Activated CD4-positive, alpha-beta T cell treated with anti-CD3 and anti-CD28 coated beads for 36 hours (primary cell): Measurements from ENCODE around the gene CHMP4B. TPM values are rescaled to one million over a fixed set of nuclear protein-coding genes. Genes with fewer than 3 reads are reported as not detected.
A peak's percentile ranks its signal among the peaks of the same experiment; 100 is the strongest.

ENCODE experiments used
- ATAC-seq: fragments of 200-7000 bp; cut with Tn5 transposase; one replicate; pipeline ENCODE4 v1.10.0; 2021; ENCODE audit warnings: mild to moderate bottlenecking, moderate library complexity
- CTCF ChIA-PET: fragments of 350-600 bp; sonication (Branson Sonifier 250); formaldehyde crosslinking; loops from one replicate; lab custom pipeline; 2021; ENCODE audit warnings: antibody characterized with exemption; lab: Charles Lee
- POLR2A ChIA-PET: fragments of 350-600 bp; sonication (Branson Sonifier 250); formaldehyde crosslinking; loops from one replicate; lab custom pipeline; 2021; ENCODE audit warnings: antibody characterized with exemption, inconsistent platforms; lab: Charles Lee
- DNase-seq: peaks from one replicate; pipeline ENCODE4 v3.0.0-alpha.2; 2020
- H3K27ac Mint-ChIP-seq: one replicate; pipeline ENCODE4 v1.8.0; 2021; ENCODE audit warnings: mixed read lengths
- H3K27me3 Mint-ChIP-seq: one replicate; pipeline ENCODE4 v1.8.0; 2021; ENCODE audit warnings: mixed read lengths
- H3K36me3 Mint-ChIP-seq: one replicate; pipeline ENCODE4 v1.8.0; 2021; ENCODE audit warnings: low read depth, mixed read lengths
- H3K4me1 Mint-ChIP-seq: one replicate; pipeline ENCODE4 v1.8.0; 2021; ENCODE audit warnings: mixed read lengths
- H3K4me3 Mint-ChIP-seq: one replicate; pipeline ENCODE4 v1.8.0; 2021; ENCODE audit warnings: mild to moderate bottlenecking, moderate library complexity, mixed read lengths
- H3K9me3 Mint-ChIP-seq: one replicate; pipeline ENCODE4 v1.8.0; 2021; ENCODE audit warnings: low read depth, mixed read lengths
- intact Hi-C, 2 experiments: fragments of 100-400 bp; cut with DNase I in 1 of 2; cut with micrococcal nuclease in 1 of 2; formaldehyde crosslinking; loops; one replicate each; pipeline versions ENCODE4 v1.14.2 to v1.15.1; 2022 to 2024; cut with DNase I, micrococcal nuclease
- total RNA-seq, 2 experiments: library from RNA; stranded (reverse); gene quantifications; one replicate each; pipeline ENCODE4 v1.2.3, GENCODE V29; 2021

The CHMP4B gene, protein sequence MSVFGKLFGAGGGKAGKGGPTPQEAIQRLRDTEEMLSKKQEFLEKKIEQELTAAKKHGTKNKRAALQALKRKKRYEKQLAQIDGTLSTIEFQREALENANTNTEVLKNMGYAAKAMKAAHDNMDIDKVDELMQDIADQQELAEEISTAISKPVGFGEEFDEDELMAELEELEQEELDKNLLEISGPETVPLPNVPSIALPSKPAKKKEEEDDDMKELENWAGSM
- total RNA-seq, result 10 to 100 TPM; 86.0 to 94.1 TPM

DNA sequence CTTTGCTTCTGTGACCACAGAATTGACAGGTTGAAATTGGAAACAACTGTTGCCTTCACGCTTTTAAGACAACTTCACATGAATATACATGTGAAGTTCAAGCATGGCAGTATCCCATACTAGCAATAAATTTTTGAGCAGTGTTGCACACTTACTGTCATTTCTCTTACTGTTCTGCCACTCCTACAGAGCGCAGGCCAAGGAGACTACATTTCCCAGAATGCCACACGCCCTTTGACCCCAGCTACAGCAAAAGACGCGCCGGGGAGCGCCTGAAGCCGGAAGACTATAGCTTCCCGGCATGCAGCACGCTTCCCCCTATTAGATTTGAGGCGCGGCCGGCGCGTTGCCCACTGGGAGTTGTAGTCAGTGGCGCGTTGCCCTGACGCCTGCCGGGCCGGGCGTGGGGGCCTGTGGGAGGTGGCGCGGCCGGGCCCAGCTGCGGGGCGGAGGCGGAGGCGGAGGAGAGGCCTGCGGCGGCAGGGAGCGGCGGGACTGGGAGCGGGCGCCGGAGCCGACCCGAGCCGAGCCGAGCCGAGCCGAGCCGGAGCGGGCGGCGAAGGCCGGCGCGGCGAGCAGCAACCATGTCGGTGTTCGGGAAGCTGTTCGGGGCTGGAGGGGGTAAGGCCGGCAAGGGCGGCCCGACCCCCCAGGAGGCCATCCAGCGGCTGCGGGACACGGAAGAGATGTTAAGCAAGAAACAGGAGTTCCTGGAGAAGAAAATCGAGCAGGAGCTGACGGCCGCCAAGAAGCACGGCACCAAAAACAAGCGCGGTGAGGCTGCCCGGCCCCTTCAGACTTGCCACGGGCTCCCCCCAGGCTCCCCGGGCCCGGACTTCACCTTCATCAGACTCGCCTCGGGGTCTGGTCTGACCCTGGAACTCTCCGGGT lies at the start of gene CHMP4B:
Gene CHMP4B (plus strand): TSS at position 464 of the 891 bp plus-strand sequence. CDS start 121 bp downstream, at position 585.
- Mint-ChIP-seq H3K9me3 (no peaks in the 10 kb centered on the region), H3K36me3 (peaks cover 15% of the 10 kb centered on the region), H3K4me1 (peaks cover 36% of the 10 kb centered on the region), H3K4me3 (peak within 1 kb of the TSS; percentile 83), H3K27ac (peak within 1 kb of the TSS; percentile 89), H3K27me3 (no peaks in the 10 kb centered on the region)
- CTCF ChIA-PET, result interaction anchor here (0.6 to 2.8 kb wide), 5 partner anchors 17 to 301 kb away, joined by 3 to 8 read pairs (median 5); partner anchors contain the start of genes EIF2S2 and PXMP4
- POLR2A ChIA-PET, result interaction anchor here (0.6 to 1.8 kb wide), 8 partner anchors 8 to 746 kb away, joined by 3 to 13 read pairs (median 4); partner anchors contain the start of genes EIF2S2 and RALY
- ATAC-seq (peak; percentile 93), DNase-seq (peak; percentile 99)
- intact Hi-C loops, result loop anchor here (1.0 to 2.0 kb wide), 14 partner anchors 79 to 1014 kb away; partner anchors contain the start of genes EIF2S2 (in 2 of the 2), PXMP4 (in 2 of the 2), RALY (in 2 of the 2) and AHCY (in 1 of the 2)

DNA sequence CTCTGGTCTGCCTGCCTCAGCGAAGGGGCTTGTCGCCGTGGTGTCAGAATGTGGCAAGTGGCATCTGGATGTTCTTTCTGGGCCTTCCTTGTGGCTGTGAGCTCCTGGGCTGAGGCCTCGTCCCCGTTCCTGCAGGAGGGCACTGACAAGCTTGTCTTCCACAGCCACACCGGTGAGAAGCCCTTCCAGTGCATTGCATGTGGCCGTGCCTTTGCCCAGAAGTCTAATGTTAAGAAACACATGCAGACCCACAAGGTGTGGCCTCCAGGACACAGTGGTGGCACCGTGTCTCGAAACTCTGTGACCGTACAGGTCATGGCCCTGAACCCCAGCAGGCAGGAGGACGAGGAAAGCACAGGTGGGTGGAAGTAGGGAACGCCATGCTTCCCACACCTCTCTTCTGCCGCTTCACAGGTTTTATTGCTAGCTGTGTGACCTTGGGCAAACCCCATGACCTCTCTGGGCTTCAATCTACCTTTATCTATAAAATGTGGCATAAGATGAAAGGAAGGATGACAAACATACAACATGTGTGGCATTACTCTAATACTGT lies 49.4 kb upstream of the CHMP4B start:
- Mint-ChIP-seq H3K4me1 (no peaks in the 10 kb centered on the region), H3K36me3 (peaks cover 32% of the 10 kb centered on the region), H3K27ac (no peak overlapping the region), H3K9me3 (peaks cover 4% of the 10 kb centered on the region), H3K4me3 (no peak overlapping the region), H3K27me3 (no peaks in the 10 kb centered on the region)
- no peak for DNase-seq
- ChIA-PET POLR2A (no interaction called here), CTCF (interaction anchor here (0.6 kb wide), 1 partner anchor 9 kb away, joined by 3 read pairs; no protein-coding TSS in a partner anchor)
- no peak for ATAC-seq
- intact Hi-C loops, result no loop called here

DNA sequence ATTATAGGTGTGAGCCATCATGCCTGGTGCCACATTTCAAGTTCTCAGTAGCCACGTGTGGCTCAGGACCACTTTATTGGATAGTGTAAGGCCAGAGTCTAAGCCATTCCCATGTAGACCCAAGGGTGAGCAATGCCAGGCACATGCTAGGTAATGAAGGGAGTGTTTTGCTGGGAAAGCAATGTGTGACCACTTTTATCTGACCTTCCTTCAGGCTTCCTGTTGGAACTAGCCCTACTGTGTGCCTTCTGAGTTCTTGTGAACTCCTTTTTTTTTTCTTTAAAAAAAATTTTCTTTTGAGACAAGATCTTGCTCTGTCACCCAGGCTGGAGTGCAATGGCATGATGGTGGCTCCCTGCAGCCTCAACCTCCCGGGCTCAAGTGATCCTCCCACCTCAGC lies 46.0 kb upstream of the CHMP4B start:
- ChIA-PET POLR2A (no interaction called here), CTCF (no interaction called here)
- Mint-ChIP-seq H3K4me1 (no peaks in the 10 kb centered on the region), H3K4me3 (no peak overlapping the region), H3K9me3 (no peaks in the 10 kb centered on the region), H3K27me3 (no peaks in the 10 kb centered on the region), H3K36me3 (peaks cover 17% of the 10 kb centered on the region), H3K27ac (no peak overlapping the region)
- ATAC-seq (no peak), DNase-seq (no peak)
- intact Hi-C loops, result no loop called here

DNA sequence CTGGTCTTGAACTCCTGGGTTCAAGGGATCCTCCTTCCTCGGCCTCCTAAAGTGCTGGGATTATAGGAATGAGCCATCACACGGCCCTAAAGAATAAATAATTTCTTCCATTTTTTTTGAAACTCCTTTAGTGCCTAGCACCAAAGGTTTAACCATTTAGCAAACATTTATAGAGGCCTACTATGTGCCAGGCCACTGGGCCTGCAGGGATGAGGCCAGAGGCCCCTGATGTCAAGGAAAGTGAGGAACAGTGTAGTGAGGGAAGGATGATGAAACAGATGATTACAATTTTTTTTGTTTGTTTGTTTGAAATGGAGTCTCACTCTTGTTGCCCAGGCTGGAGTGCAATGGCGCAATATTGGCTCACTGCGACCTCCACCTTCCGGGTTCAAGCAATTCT lies 45.6 kb upstream of the CHMP4B start:
- no peaks in the 10 kb centered on the region for H3K9me3 Mint-ChIP-seq
- no peaks in the 10 kb centered on the region for H3K4me1 Mint-ChIP-seq
- H3K36me3 Mint-ChIP-seq, result peaks cover 18% of the 10 kb centered on the region
- ATAC-seq (no peak), DNase-seq (no peak)
- H3K4me3 Mint-ChIP-seq, result no peak overlapping the region
- H3K27ac Mint-ChIP-seq, result no peak overlapping the region
- H3K27me3 Mint-ChIP-seq, result no peaks in the 10 kb centered on the region
- ChIA-PET CTCF (no interaction called here), POLR2A (no interaction called here)
- intact Hi-C loops, result no loop called here

DNA sequence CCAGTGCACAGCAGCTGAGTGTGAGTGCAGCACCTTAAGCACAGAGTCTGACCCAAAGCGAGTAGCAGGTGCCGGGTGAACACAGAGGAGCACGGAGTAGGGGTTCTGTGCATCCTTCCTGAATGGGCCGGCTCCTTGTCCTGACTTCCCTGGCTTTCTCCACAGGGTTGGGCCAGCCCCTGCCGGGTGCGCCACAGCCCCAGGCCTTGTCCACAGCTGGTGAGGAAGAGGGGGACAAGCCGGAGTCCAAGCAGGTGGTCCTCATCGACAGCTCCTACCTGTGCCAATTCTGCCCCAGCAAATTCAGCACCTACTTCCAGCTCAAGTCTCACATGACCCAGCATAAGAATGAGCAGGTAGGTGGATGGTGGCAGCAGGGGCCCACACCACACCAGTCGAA lies 44.5 kb upstream of the CHMP4B start:
- Mint-ChIP-seq H3K4me1 (no peaks in the 10 kb centered on the region), H3K27ac (no peak overlapping the region), H3K36me3 (peaks cover 17% of the 10 kb centered on the region), H3K9me3 (no peaks in the 10 kb centered on the region), H3K27me3 (no peaks in the 10 kb centered on the region), H3K4me3 (no peak overlapping the region)
- POLR2A ChIA-PET, result interaction anchor here (0.6 kb wide), 1 partner anchor 28 kb away, joined by 3 read pairs; no protein-coding TSS in a partner anchor
- CTCF ChIA-PET, result no interaction called here
- ATAC-seq (no peak), DNase-seq (no peak)
- intact Hi-C loops, result no loop called here

DNA sequence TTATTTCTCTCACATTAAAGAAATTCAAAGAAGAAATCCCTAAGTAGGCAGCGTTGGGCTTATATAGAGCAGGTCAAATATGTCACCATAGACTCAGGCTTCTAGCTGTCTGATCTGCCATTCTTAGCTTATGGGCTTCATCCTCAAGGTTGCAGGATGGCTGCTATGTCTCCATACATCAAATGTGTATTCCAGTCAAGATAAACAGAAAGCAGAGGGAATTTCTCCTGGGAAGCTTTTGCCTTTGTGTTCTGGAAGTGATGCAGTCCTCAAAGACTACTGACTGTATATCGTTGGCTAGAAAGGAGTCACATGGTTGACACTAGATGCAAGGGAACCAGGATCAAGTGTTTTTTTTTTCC lies 43.4 kb upstream of the CHMP4B start:
- peaks cover 3% of the 10 kb centered on the region for H3K4me1 Mint-ChIP-seq
- CTCF ChIA-PET, result no interaction called here
- H3K36me3 Mint-ChIP-seq, result peaks cover 15% of the 10 kb centered on the region
- POLR2A ChIA-PET, result no interaction called here
- H3K9me3 Mint-ChIP-seq, result no peaks in the 10 kb centered on the region
- H3K4me3 Mint-ChIP-seq, result no peak overlapping the region
- ATAC-seq, result no peak
- no peak overlapping the region for H3K27ac Mint-ChIP-seq
- H3K27me3 Mint-ChIP-seq, result no peaks in the 10 kb centered on the region
- DNase-seq, result no peak
- intact Hi-C loops, result no loop called here

DNA sequence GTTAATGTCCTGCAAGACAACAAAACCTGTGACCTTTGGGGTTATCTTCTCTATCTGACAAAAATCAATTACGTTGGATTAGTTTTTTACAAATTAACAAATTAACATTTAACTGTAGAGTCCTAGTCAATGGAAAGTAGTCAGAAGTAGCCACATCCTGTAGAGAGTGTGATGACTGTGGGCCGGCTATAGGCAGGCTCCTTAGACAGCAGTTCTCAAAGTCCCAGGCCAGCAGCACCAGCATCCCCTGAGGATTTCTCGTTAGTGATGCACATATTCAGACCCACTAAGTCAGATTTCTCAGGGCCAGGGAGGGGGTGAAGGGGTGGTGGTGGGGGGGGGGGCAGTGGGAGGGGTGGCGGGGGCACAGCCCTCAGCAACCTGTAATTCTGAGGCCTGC lies 42.1 kb upstream of the CHMP4B start:
- ATAC-seq (no peak), DNase-seq (no peak)
- Mint-ChIP-seq H3K4me3 (no peak overlapping the region), H3K27me3 (no peaks in the 10 kb centered on the region), H3K27ac (no peak overlapping the region), H3K9me3 (no peaks in the 10 kb centered on the region), H3K36me3 (peaks cover 18% of the 10 kb centered on the region), H3K4me1 (peaks cover 8% of the 10 kb centered on the region)
- POLR2A ChIA-PET, result no interaction called here
- intact Hi-C loops, result no loop called here
- CTCF ChIA-PET, result no interaction called here

DNA sequence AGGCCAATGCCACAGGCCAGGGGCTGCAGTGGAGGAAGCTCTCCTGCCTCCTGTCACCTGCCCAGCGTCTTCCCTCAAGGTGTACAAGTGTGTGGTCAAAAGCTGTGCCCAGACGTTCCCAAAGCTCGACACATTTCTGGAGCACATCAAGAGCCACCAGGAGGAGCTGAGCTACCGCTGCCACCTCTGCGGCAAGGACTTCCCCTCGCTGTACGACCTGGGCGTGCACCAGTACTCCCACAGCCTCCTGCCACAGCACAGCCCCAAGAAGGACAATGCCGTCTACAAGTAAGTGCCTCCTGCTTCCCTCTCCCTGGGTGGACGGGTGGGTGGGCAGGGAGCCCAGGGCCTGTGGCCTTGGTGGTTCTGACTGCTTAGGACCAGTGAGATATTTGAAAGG lies 41.1 kb upstream of the CHMP4B start:
- ChIA-PET POLR2A (no interaction called here), CTCF (no interaction called here)
- Mint-ChIP-seq H3K4me1 (peaks cover 12% of the 10 kb centered on the region), H3K4me3 (no peak overlapping the region), H3K27ac (no peak overlapping the region), H3K27me3 (no peaks in the 10 kb centered on the region), H3K9me3 (no peaks in the 10 kb centered on the region), H3K36me3 (peaks cover 18% of the 10 kb centered on the region)
- ATAC-seq (no peak), DNase-seq (no peak)
- intact Hi-C loops, result no loop called here

DNA sequence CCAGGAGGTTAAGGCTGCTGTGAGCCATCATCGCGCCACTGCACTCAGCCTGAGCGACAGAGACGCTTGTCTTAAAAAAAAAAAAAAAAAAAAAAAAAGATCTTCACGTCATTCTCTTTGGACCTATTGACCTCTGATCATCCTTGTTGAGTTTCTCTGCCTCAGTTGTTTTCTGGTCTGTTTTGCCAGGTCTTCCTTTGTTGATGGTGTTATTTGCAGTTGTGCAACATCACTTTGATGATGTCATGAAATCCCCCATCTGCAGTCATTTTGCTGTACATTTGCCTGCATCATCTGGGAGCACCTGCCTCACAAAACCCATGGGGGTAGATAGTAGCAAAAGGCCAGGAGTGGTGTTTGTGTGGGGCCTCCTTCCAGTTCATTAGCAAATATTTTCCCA lies 39.2 kb upstream of the CHMP4B start:
- H3K36me3 Mint-ChIP-seq, result peaks cover 12% of the 10 kb centered on the region
- H3K4me1 Mint-ChIP-seq, result peaks cover 12% of the 10 kb centered on the region
- ATAC-seq, result no peak
- ChIA-PET POLR2A (no interaction called here), CTCF (no interaction called here)
- no peaks in the 10 kb centered on the region for H3K27me3 Mint-ChIP-seq
- DNase-seq, result no peak
- no peak overlapping the region for H3K4me3 Mint-ChIP-seq
- H3K27ac Mint-ChIP-seq, result no peak overlapping the region
- intact Hi-C loops, result no loop called here
- no peaks in the 10 kb centered on the region for H3K9me3 Mint-ChIP-seq

DNA sequence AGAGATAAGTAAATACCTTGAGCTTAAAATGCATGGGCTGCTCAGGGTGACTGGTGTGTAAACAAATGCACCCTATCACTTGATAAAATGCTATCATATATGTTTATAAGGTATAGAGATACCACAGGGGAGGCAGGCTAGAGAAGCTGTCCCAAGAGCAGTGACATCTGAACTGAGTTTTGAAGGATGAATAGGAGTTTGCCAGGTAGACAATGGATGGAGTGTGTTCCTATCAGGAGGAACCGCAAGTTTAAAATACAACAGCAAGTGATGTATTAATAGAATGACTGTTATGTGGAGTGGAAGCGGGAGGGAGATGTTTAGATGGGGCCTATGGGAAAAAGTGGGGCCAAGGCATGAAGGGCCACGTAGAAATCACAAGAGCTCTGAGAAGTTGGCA lies 38.7 kb upstream of the CHMP4B start:
- ChIA-PET POLR2A (no interaction called here), CTCF (no interaction called here)
- Mint-ChIP-seq H3K27me3 (no peaks in the 10 kb centered on the region), H3K27ac (peak overlapping the region; percentile 0), H3K4me3 (no peak overlapping the region), H3K9me3 (no peaks in the 10 kb centered on the region), H3K36me3 (peaks cover 12% of the 10 kb centered on the region), H3K4me1 (peaks cover 12% of the 10 kb centered on the region)
- ATAC-seq (no peak), DNase-seq (no peak)
- intact Hi-C loops, result no loop called here

DNA sequence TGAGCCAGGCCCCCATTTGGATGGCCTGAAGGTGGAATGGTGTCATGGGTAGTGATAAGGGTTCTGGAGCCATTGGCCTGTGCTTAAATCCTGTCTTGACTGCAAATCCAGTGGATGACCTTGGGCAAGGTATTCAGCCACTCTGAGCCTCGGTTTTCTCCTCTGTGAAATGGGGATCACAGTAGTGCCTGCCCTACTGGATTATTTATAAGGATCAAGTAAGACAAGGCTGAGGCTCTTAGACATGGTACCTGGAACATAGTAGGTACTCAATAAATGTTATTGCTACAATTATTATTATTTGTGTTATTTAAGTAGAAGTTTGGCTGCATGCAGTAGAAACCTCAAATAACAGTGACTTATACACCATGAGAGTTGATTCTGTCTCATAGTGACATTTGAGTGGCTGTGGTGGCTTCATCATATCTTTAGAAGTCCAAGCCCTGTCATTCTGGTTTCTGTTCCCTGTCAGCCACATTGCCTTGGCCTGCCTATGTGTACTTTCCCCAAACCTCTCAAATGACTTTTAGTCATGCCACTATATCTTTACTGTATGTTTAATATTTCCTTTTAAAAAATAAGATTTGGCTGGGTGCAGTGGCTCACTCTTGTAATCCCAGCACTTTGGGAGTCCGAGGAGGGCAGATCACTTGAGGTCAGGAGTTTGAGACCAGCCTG lies 37.6 kb upstream of the CHMP4B start:
- no peak overlapping the region for H3K27ac Mint-ChIP-seq
- no peaks in the 10 kb centered on the region for H3K9me3 Mint-ChIP-seq
- ATAC-seq, result peak; percentile 93
- ChIA-PET POLR2A (no interaction called here), CTCF (no interaction called here)
- H3K4me1 Mint-ChIP-seq, result peaks cover 19% of the 10 kb centered on the region
- H3K4me3 Mint-ChIP-seq, result no peak overlapping the region
- peaks cover 12% of the 10 kb centered on the region for H3K36me3 Mint-ChIP-seq
- peak; percentile 54 for DNase-seq
- no peaks in the 10 kb centered on the region for H3K27me3 Mint-ChIP-seq
- intact Hi-C loops, result loop anchor here in 1 of 2 experiments (1.0 kb wide), 1 partner anchor 41 kb away; no protein-coding TSS in a partner anchor
